Left lung (tissue), 10 donors: Measurements from ENCODE around the gene UBE3C. TPM values are rescaled to one million over a fixed set of nuclear protein-coding genes. Genes with fewer than 3 reads are reported as not detected.
"Not testable (repeated sequence)": the region's sequence is repeated elsewhere in the genome, so short reads cannot be mapped to it uniquely, and the experiment has no call there.

Experiments
- ATAC-seq: fragments of 200-7000 bp; cut with Tn5 transposase; one replicate; pipeline ENCODE4 v1.9.1; 2020; ENCODE audit warnings: moderate library complexity
- DNase-seq, 4 donors: peaks; one replicate each; pipeline ENCODE4 v3.0.0-alpha.2; 2013 to 2020
- H3K27ac ChIP-seq, 2 donors: fragments of 200-600 bp; sonication (generic) in 1 of 2; one replicate each; pipeline versions ENCODE4 v1.5.0 to v1.8.0; 2020 to 2021
- H3K27me3 ChIP-seq, 2 donors: fragments of 200-600 bp; sonication (generic) in 1 of 2; one replicate each; pipeline versions ENCODE4 v1.5.0 to v1.8.0; 2020 to 2021
- H3K36me3 ChIP-seq, 2 donors: fragments of 200-600 bp; sonication (generic) in 1 of 2; one replicate each; pipeline versions ENCODE4 v1.5.0 to v1.8.0; 2020 to 2021
- H3K4me1 ChIP-seq, 2 donors: fragments of 200-600 bp; one replicate each; pipeline ENCODE4 v1.8.0; 2021
- H3K4me3 ChIP-seq, 2 donors: fragments of 200-600 bp; sonication (generic) in 1 of 2; one replicate each; pipeline versions ENCODE4 v1.5.0 to v1.8.0; 2020 to 2021; ENCODE audit warnings: mild to moderate bottlenecking in 1 of 2
- H3K9me3 ChIP-seq, 2 donors: fragments of 200-600 bp; sonication (generic) in 1 of 2; one replicate each; pipeline versions ENCODE4 v1.5.0 to v1.8.0; 2020 to 2021
- intact Hi-C, 2 donors: fragments of 100-400 bp; cut with DNase I; formaldehyde crosslinking; loops; one replicate each; pipeline versions ENCODE4 v1.11.2 to v1.14.2; 2022
- polyA plus RNA-seq, 6 donors: library from polyadenylated mRNA; unstranded; fragments of 120-200 nt; gene quantifications; one replicate each; pipeline ENCODE4 v1.2.1, GENCODE V29; 2013; ENCODE audit not compliant: insufficient read length in 6 of 6
- total RNA-seq, 2 donors: library from RNA; stranded (reverse); fragmentation: NEBNext Ultra II Directional; extraction: Animal tissue kit (Norgen Biotek cat#: 25700); gene quantifications; one replicate each; pipeline ENCODE4 v1.2.1, GENCODE V29; 2021
- TF ChIP-seq, protein P1 (sequence below), 2 donors: fragments of 200-600 bp; sonication (generic) in 1 of 2; IDR thresholded peaks; one replicate each; pipeline versions ENCODE4 v1.5.0 to v1.8.0; 2021; ENCODE audit warnings: antibody characterized with exemption in 2 of 2
- donor health status: DM: no; HTN: yes; CAD: no.
- donor health status: DM: no; HTN: no; CAD: no.

Gene UBE3C
- total and polyA plus RNA-seq, 8 donors, result 38.4 to 68.9 (median 43.8) TPM

DNA sequence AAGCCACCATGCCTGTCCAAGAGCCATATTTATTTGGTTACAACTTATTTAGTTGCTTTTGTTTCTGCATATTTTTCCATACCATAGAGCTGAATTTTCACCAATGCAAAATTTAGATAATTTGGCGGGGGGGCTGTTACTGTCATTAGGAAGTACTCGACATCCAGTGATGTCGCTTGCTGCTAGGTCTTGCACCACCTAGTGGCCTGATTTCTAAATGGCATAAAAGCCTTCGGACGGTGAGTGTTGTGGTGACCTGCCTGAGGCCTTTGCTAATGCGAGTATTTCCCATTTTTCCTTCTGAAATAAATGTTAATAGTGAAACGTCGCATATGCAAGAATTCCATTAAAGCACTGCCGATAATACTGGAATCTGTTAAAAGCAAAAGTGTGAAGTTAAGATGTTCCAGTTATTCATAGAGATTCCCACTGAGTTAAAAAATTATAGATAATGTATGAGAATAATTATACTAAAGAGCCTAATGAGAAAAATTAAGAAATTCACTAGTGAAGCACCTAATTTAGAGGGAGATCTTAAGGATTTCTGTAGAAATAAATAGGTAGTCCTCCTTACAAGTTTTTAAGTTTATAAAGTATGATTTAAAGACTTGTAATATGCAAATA, 112.0 kb downstream of the UBE3C start:
- ATAC-seq, result peak; percentile 72
- no peaks in the 10 kb centered on the region for H3K27me3 ChIP-seq
- DNase-seq, result peak in 1 of 4 donors; percentile 37
- no peaks in the 10 kb centered on the region for H3K9me3 ChIP-seq
- no peak overlapping the region for H3K27ac ChIP-seq
- intact Hi-C loops, result no loop called here
- TF ChIP-seq, protein P1, sequence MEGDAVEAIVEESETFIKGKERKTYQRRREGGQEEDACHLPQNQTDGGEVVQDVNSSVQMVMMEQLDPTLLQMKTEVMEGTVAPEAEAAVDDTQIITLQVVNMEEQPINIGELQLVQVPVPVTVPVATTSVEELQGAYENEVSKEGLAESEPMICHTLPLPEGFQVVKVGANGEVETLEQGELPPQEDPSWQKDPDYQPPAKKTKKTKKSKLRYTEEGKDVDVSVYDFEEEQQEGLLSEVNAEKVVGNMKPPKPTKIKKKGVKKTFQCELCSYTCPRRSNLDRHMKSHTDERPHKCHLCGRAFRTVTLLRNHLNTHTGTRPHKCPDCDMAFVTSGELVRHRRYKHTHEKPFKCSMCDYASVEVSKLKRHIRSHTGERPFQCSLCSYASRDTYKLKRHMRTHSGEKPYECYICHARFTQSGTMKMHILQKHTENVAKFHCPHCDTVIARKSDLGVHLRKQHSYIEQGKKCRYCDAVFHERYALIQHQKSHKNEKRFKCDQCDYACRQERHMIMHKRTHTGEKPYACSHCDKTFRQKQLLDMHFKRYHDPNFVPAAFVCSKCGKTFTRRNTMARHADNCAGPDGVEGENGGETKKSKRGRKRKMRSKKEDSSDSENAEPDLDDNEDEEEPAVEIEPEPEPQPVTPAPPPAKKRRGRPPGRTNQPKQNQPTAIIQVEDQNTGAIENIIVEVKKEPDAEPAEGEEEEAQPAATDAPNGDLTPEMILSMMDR (IDR thresholded peaks at IDR 0.05), result peak; percentile 51 to 66
- H3K36me3 ChIP-seq, result peaks cover 3 to 66% of the 10 kb centered on the region in 2 donors
- H3K4me1 ChIP-seq, result no peaks in the 10 kb centered on the region
- H3K4me3 ChIP-seq, result no peak overlapping the region

DNA sequence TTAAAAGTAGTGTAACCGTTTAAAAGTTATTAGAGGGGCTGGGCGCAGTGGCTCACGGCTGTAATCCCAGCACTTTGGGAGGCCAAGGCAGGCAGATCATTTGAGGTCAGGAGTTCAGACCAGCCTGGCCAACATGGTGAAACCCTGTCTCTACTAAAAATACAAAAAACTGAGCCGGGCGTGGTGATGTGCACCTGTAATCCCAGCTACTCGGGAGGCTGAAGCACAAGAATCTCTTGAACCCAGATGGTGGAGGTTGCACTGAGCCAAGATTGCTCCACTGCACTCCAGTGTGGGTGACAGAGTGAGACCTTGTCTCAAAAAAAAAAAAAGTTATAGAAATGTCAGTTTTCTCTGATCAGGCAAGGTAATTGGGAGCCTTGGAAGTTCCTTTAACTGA, 113.1 kb downstream of the UBE3C start:
- DNase-seq, H3K27me3 ChIP-seq, intact Hi-C loops, ATAC-seq, H3K4me3 ChIP-seq, H3K4me1 ChIP-seq, H3K9me3 ChIP-seq, H3K27ac ChIP-seq: not testable (repeated sequence)
- peaks cover 3 to 73% of the 10 kb centered on the region in 2 donors for H3K36me3 ChIP-seq

DNA sequence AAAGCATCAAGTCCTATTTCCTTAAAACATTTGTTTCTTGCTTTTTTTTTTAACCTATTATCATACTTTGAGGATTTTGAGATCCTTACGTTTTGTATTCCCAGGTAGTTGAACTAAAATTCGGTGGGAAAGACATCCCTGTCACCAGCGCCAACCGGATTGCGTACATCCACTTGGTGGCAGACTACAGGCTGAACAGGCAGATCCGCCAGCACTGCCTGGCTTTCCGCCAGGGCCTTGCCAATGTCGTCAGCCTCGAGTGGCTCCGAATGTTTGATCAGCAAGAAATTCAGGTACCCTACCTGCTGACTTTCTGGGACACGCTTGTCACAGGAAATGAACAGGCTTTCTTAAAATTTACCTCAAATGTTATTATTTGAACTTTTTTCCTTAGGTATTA, 115.1 kb downstream of the UBE3C start:
- peak; percentile 37 to 92 (median 86) for DNase-seq
- no peaks in the 10 kb centered on the region for H3K27me3 ChIP-seq
- no peaks in the 10 kb centered on the region for H3K9me3 ChIP-seq
- H3K27ac ChIP-seq, result peak overlapping the region in 1 of 2 donors; percentile 55
- ATAC-seq, result peak; percentile 92
- no peak overlapping the region for H3K4me3 ChIP-seq
- H3K4me1 ChIP-seq, result no peaks in the 10 kb centered on the region
- H3K36me3 ChIP-seq, result peaks cover 3 to 74% of the 10 kb centered on the region in 2 donors
- TF ChIP-seq, protein P1 (IDR thresholded peaks at IDR 0.05), result no peak
- intact Hi-C loops, result no loop called here

DNA sequence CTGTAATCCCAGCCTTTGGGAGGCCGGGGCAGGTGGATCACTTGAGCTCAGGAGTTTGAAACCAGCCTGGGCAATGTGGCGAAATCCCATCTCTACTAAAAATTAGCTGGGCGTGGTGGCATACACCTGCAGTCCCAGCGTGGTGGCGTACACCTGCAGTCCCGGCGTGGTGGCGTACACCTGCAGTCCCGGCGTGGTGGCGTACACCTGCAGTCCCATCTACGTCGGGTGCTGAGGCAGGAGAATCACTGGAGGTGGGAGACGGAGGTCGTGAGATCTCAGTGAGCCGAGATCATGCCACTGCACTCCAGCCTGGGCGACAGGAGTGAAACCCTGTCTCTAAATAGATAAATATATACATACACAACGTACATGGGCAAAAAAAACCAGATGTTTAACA, 116.1 kb downstream of the UBE3C start:
- H3K27ac ChIP-seq, H3K27me3 ChIP-seq, ATAC-seq, DNase-seq, H3K4me3 ChIP-seq, H3K4me1 ChIP-seq, intact Hi-C loops, H3K9me3 ChIP-seq: not testable (repeated sequence)
- H3K36me3 ChIP-seq, result peaks cover 3 to 74% of the 10 kb centered on the region in 2 donors

DNA sequence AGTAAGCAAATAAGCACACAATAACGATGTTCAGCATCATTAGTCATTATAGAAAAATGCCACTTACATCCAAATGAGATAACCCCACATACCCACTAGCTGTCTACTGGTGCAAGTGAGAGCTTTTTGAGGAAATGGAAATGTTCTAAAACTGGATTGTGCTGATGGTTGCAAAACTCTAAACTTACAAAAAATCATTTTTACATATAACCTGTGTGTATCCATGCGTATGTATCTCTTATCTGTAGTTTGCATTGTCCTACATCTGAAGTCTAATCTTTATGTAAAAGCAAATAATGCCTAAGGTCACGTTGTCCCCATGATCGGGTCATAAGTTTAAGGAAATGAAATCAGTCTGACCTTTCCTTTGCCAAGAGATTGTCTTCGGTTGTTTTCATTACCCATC, 116.5 kb downstream of the UBE3C start:
- ATAC-seq, result no peak
- intact Hi-C loops, result no loop called here
- TF ChIP-seq, protein P1 (IDR thresholded peaks at IDR 0.05), result no peak
- DNase-seq, result no peak
- H3K4me1 ChIP-seq, result no peaks in the 10 kb centered on the region
- no peak overlapping the region for H3K27ac ChIP-seq
- peaks cover 3 to 76% of the 10 kb centered on the region in 2 donors for H3K36me3 ChIP-seq
- no peak overlapping the region for H3K4me3 ChIP-seq
- H3K27me3 ChIP-seq, result no peaks in the 10 kb centered on the region
- H3K9me3 ChIP-seq, result no peaks in the 10 kb centered on the region

DNA sequence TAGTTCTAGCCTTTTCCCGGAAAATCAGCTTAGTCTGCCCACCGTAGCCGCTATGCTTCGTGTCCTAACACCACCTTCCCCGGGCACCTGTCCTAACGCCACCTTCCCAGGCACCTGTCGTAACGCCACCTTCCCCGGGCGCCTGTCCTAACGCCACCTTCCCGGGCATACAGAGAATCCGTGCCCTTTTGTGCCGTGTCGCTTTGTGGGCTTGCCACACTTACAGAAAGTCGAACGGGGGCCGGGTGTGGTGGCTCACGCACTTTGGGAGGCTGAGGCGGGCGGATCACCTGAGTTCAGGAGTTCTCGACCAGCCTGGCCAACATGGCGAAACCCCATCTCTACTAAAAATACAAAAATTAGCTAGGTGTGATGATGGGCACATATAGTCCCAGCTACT, 124.4 kb downstream of the UBE3C start:
- Histone ChIP-seq H3K27ac (no peak overlapping the region), H3K9me3 (no peaks in the 10 kb centered on the region), H3K4me1 (no peaks in the 10 kb centered on the region), H3K4me3 (no peak overlapping the region), H3K27me3 (no peaks in the 10 kb centered on the region), H3K36me3 (peaks cover 0 to 81% of the 10 kb centered on the region in 2 donors)
- TF ChIP-seq, protein P1 (IDR thresholded peaks at IDR 0.05), result no peak
- ATAC-seq, result no peak
- intact Hi-C loops, result no loop called here
- no peak for DNase-seq
